Measurements from ENCODE around the gene GPR152.

DNA sequence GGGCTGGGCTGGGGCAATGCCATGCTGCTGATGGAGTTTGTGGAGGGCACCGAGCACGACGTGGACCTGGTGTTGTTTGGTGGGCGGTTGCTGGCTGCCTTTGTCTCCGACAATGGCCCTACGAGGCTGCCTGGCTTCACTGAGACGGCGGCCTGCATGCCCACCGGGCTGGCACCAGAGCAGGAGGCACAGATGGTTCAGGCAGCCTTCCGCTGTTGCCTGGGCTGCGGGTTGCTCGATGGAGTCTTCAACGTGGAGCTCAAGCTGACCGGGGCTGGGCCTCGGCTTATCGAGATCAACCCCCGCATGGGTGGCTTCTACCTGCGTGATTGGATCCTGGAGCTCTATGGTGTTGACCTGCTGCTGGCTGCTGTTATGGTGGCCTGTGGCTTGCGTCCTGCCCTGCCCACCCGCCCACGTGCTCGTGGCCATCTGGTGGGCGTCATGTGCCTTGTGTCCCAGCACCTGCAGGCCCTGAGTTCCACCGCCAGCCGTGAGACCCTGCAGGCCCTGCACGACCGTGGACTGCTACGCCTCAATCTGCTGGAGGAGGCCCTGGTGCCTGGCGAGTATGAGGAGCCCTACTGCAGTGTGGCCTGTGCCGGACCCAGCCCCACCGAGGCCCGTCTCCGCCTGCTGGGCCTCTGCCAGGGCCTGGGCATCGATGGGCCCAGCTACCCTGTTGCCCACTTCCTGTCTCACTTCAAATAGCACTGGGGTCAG, 28.5 kb downstream of the GPR152 start:
- TF ChIP-seq EZH2 (IDR thresholded peaks at IDR 0.05; ENCODE audit: borderline replicate concordance, low read length) = no peak
- no peak for TF ChIP-seq CTCF (conservative IDR thresholded peaks at IDR 0.05 in 1 of 2, IDR thresholded peaks at IDR 0.05 in 1 of 2; ENCODE audit: extremely low read depth in 1 of 2, insufficient read depth in 1 of 2, low read depth in 1 of 2, low read length in 2 of 2)
